Measurements from ENCODE around the gene CCL20.

CCL20 gene

GRCh38 chr2:227774011-227774624 is 39.5 kb upstream of the CCL20 start:
- H3K4me3 ChIP-seq (ENCODE audit: low read depth, low read length), result no peak overlapping the region
- no peak for DNase-seq (ENCODE audit: low read depth)
- TF ChIP-seq CTCF (IDR thresholded peaks at IDR 0.05; ENCODE audit: control insufficient read depth, extremely low read depth, insufficient read depth), result no peak; the same call in 1 of the 2 replicates

GRCh38 chr2:227774895-227775842 is 38.5 kb upstream of the CCL20 start:
- H3K4me3 ChIP-seq (ENCODE audit: low read depth, low read length), result no peak overlapping the region
- no peak for DNase-seq (ENCODE audit: low read depth)
- no peak for TF ChIP-seq CTCF (IDR thresholded peaks at IDR 0.05; ENCODE audit: control insufficient read depth, extremely low read depth, insufficient read depth)

GRCh38 chr2:227780981-227781615 is 32.5 kb upstream of the CCL20 start:
- no peak for TF ChIP-seq CTCF (IDR thresholded peaks at IDR 0.05; ENCODE audit: control insufficient read depth, extremely low read depth, insufficient read depth)
- DNase-seq (ENCODE audit: low read depth), result no peak
- H3K4me3 ChIP-seq (ENCODE audit: low read depth, low read length), result no peak overlapping the region

GRCh38 chr2:227781841-227782240 is 31.8 kb upstream of the CCL20 start:
- TF ChIP-seq CTCF (IDR thresholded peaks at IDR 0.05; ENCODE audit: control insufficient read depth, extremely low read depth, insufficient read depth), result no peak
- no peak for DNase-seq (ENCODE audit: low read depth)
- no peak overlapping the region for H3K4me3 ChIP-seq (ENCODE audit: low read depth, low read length)

- no peak overlapping the region for H3K4me3 ChIP-seq (ENCODE audit: low read depth, low read length)
- no peak for DNase-seq (ENCODE audit: low read depth)
- no peak for TF ChIP-seq CTCF (IDR thresholded peaks at IDR 0.05; ENCODE audit: control insufficient read depth, extremely low read depth, insufficient read depth)
These were observed 30.8 kb upstream of the CCL20 start for GRCh38 chr2:227782804-227783203.

GRCh38 chr2:227783404-227784138 is 30.1 kb upstream of the CCL20 start:
- no peak for TF ChIP-seq CTCF (IDR thresholded peaks at IDR 0.05; ENCODE audit: control insufficient read depth, extremely low read depth, insufficient read depth)
- DNase-seq (ENCODE audit: low read depth), result no peak

More at GRCh38 chr2:227783404-227784138, 30.1 kb upstream of the CCL20 start:
- no peak overlapping the region for H3K4me3 ChIP-seq (ENCODE audit: low read depth, low read length)
